Gastroesophageal sphincter (tissue), 4 donors: Measurements from ENCODE around the gene BRD1. TPM values are rescaled to one million over a fixed set of nuclear protein-coding genes. Genes with fewer than 3 reads are reported as not detected.

Experiments
- ATAC-seq: fragments of 150-250 bp; one replicate; pipeline ENCODE4 v1.9.1; 2016; ENCODE audit warnings: mild to moderate bottlenecking, moderate library complexity
- H3K27ac ChIP-seq, 4 donors: fragments of 200-600 bp; sonication (generic) in 3 of 4; 1 replicate in 3 of 4; 2 replicates in 1 of 4; pipeline ENCODE4 v1.5.1; 2016 to 2019
- H3K27me3 ChIP-seq: fragments of 200-600 bp; sonication (generic); one replicate; pipeline ENCODE4 v1.5.1; 2019
- H3K36me3 ChIP-seq, 2 donors: fragments of 200-600 bp; sonication (generic); one replicate each; pipeline ENCODE4 v1.5.1; 2019; ENCODE audit warnings: control low read depth in 1 of 2
- H3K4me1 ChIP-seq, 3 donors: fragments of 200-600 bp; sonication (generic); 1 replicate in 2 of 3; 2 replicates in 1 of 3; pipeline ENCODE4 v1.5.1; 2016 to 2019; ENCODE audit warnings: control low read depth in 2 of 3
- H3K4me3 ChIP-seq, 2 donors: fragments of 200-600 bp; sonication (generic); one replicate each; pipeline ENCODE4 v1.5.1; 2019; ENCODE audit warnings: mild to moderate bottlenecking in 1 of 2, moderate library complexity in 1 of 2
- H3K9me3 ChIP-seq, 3 donors: fragments of 200-600 bp; sonication (generic); one replicate each; pipeline ENCODE4 v1.5.1; 2017 to 2019; ENCODE audit warnings: control low read depth in 2 of 3
- CTCF ChIP-seq, 4 experiments: fragments of 200-600 bp in 2 of 4; fragments of 450-650 bp in 2 of 4; sonication (generic) in 1 of 4; IDR thresholded peaks; one replicate each; pipeline ENCODE4 v1.5.1; 2017 to 2019; ENCODE audit warnings: antibody characterized with exemption in 4 of 4, mild to moderate bottlenecking in 2 of 4, moderate library complexity in 2 of 4
- EP300 ChIP-seq: sonication (generic); formaldehyde crosslinking; IDR thresholded peaks from one replicate; pipeline ENCODE4 v1.6.1; 2017; ENCODE audit warnings: antibody characterized with exemption, mild to moderate bottlenecking
- POLR2A ChIP-seq, 2 donors: fragments of 450-650 bp; IDR thresholded peaks; one replicate each; pipeline ENCODE4 v1.6.1; 2017; ENCODE audit warnings: antibody characterized with exemption in 2 of 2, mild to moderate bottlenecking in 2 of 2, moderate library complexity in 1 of 2
- POLR2AphosphoS5 ChIP-seq: sonication (generic); formaldehyde crosslinking; IDR thresholded peaks from one replicate; pipeline ENCODE4 v1.6.1; 2017; ENCODE audit warnings: antibody characterized with exemption
- WGBS, 2 donors: methylation state at CpG; one replicate each; pipeline ENCODE4 v1.1.5; 2018; ENCODE audit warnings: low coverage in 1 of 2; 5-methylcytosine and 5-hydroxymethylcytosine counted together
- total RNA-seq, 4 donors: library from RNA; depleted of rRNA; stranded (reverse); fragments of >200 nt; gene quantifications; one replicate each; pipeline ENCODE4 v1.1.0, GENCODE V29; 2016

The BRD1 gene
- total RNA-seq, 4 donors from 2014 or later = 36.0 to 66.0 (median 45.5) TPM

DNA sequence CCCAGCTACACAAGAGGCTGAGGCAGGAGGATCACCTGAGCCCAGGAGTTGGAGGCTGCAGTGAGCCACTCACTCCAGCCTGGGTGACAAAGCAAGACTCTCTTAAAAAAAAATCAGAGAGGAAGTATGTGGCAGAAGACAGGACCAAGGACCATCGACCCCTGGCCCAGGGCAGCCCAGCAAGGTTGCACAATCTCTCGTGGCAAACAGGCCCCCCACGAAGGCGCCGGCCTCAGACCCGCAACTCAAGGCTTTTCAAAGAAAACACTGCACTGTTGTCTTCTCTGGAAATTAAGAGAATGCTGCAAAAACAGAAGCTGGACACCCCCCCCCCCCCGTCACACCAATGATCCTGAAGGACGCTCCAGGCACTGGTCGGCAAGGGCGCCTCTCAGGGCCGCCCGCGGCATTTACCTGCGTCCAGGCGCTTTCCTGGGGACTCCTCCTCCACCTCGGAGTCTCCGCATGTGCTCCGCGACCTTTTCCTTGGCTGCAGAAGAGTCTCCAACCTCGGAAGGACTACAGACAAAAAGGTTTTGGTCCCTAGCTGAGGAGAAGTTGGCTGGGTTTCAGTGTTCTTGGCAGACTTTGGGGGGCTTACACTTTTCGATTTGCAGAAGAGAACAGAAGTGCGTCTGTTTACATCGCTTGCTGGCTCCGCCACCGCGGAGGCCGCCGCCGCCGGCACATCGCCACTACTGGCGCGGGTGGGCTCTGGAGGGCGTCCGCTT, 40.5 kb downstream of the BRD1 start:
- 60 to 70% methylated on average over 1 to 12 of the region's 35 CpGs for WGBS, 2 donors
- no peak for TF ChIP-seq POLR2AphosphoS5
- TF ChIP-seq EP300 = no peak
- no peak for TF ChIP-seq POLR2A (IDR thresholded peaks at IDR 0.05)
- TF ChIP-seq CTCF (IDR thresholded peaks at IDR 0.05) = no peak
- no peak overlapping the region for H3K4me3 ChIP-seq
- H3K4me1 ChIP-seq = peaks cover 0 to 70% (median 41%) of the 10 kb centered on the region in 3 donors
- peaks cover 0 to 77% of the 10 kb centered on the region in 2 donors for H3K36me3 ChIP-seq
- no peak for ATAC-seq
- no peaks in the 10 kb centered on the region for H3K27me3 ChIP-seq
- no peaks in the 10 kb centered on the region for H3K9me3 ChIP-seq
- no peak overlapping the region for H3K27ac ChIP-seq

- peaks cover 0 to 69% (median 33%) of the 10 kb centered on the region in 3 donors for H3K4me1 ChIP-seq
- 49 to 60% methylated on average over 9 to 12 of the region's 19 CpGs for WGBS, 2 donors
- no peak overlapping the region for H3K27ac ChIP-seq
- no peaks in the 10 kb centered on the region for H3K9me3 ChIP-seq
- no peak overlapping the region for H3K4me3 ChIP-seq
- no peaks in the 10 kb centered on the region for H3K27me3 ChIP-seq
- ATAC-seq = no peak
- H3K36me3 ChIP-seq = peaks cover 0 to 79% of the 10 kb centered on the region in 2 donors
- no peak for TF ChIP-seq POLR2A (IDR thresholded peaks at IDR 0.05)
- no peak for TF ChIP-seq POLR2AphosphoS5
- no peak for TF ChIP-seq EP300
- no peak for TF ChIP-seq CTCF (IDR thresholded peaks at IDR 0.05)
Measured at GRCh38 chr22:49785841-49786471, 41.7 kb downstream of the BRD1 start.

DNA sequence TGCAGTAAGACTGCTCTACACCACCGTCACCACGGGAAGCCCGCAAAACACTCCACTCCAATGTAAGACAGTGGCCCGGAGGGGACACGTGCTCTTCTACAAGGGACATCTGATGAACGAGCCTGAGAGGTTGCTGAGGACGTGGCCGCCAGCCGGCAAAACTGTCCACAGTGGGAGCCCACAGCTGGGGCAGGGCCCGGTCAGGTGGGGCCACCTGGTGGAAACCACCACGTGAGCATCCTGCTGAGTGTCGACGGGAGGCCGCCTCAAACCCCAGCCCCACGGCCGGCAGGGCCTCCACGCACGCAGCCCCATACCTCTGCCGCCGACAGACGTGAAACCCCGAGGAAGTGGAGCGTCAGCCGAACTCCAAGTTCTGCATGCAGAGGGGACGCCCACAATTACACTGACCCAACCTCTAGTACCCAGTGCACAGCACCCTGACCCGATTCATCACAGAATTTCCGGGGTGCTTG, 42.6 kb downstream of the BRD1 start:
- no peak for ATAC-seq
- no peaks in the 10 kb centered on the region for H3K27me3 ChIP-seq
- TF ChIP-seq POLR2AphosphoS5 = no peak
- TF ChIP-seq CTCF (IDR thresholded peaks at IDR 0.05) = no peak
- no peak for TF ChIP-seq POLR2A (IDR thresholded peaks at IDR 0.05)
- no peak for TF ChIP-seq EP300
- no CpG with 5 or more reads among the region's 27 CpGs for WGBS, 2 donors
- no peak overlapping the region for H3K27ac ChIP-seq
- H3K4me1 ChIP-seq = peaks cover 0 to 69% (median 24%) of the 10 kb centered on the region in 3 donors
- no peaks in the 10 kb centered on the region for H3K9me3 ChIP-seq
- peaks cover 0 to 75% of the 10 kb centered on the region in 2 donors for H3K36me3 ChIP-seq
- no peak overlapping the region for H3K4me3 ChIP-seq

DNA sequence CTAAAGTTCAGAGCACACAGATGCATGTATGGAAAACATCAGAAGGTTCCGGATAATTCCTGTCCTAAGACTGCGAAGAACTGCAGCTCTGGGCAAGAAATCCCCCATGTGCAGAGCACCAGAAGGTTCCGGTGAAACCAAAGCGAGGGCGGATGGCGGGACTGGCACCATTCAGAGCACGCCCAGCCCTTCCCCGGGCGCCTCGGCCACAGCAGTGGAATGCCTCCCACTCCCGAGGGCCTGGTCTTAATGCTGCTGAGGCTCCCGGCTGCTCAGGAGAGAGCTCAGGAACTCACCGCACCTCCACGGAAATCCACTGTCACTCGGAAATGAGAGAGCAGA, 43.1 kb downstream of the BRD1 start:
- Histone ChIP-seq H3K9me3 (no peaks in the 10 kb centered on the region), H3K4me3 (no peak overlapping the region), H3K27ac (no peak overlapping the region), H3K27me3 (no peaks in the 10 kb centered on the region), H3K36me3 (peaks cover 0 to 79% of the 10 kb centered on the region in 2 donors), H3K4me1 (peaks cover 0 to 69% (median 19%) of the 10 kb centered on the region in 3 donors)
- no CpG with 5 or more reads among the region's 15 CpGs for WGBS, 2 donors
- TF ChIP-seq EP300 (no peak), CTCF (IDR thresholded peaks at IDR 0.05) (no peak), POLR2AphosphoS5 (no peak), POLR2A (IDR thresholded peaks at IDR 0.05) (no peak)
- no peak for ATAC-seq
